ENCODE measurements around the gene CTAGE9.
"Not testable (repeated sequence)": the region's sequence is repeated elsewhere in the genome, so short reads cannot be mapped to it uniquely, and the experiment has no call there.

Gene CTAGE9, protein sequence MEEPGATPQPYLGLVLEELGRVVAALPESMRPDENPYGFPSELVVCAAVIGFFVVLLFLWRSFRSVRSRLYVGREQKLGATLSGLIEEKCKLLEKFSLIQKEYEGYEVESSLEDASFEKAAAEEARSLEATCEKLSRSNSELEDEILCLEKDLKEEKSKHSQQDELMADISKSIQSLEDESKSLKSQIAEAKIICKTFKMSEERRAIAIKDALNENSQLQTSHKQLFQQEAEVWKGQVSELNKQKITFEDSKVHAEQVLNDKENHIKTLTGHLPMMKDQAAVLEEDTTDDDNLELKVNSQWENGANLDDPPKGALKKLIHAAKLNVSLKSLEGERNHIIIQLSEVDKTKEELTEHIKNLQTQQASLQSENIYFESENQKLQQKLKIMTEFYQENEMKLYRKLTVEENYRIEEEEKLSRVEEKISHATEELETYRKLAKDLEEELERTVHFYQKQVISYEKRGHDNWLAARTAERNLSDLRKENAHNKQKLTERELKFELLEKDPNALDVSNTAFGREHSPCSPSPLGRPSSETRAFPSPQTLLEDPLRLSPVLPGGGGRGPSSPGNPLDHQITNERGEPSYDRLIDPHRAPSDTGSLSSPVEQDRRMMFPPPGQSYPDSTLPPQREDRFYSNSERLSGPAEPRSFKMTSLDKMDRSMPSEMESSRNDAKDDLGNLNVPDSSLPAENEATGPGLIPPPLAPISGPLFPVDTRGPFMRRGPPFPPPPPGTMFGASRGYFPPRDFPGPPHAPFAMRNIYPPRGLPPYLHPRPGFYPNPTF

GRCh38 chr6:131710917-131711316 is at the start of gene CTAGE9:
CTAGE9 (minus strand) TSS chr6:131711017; CDS start chr6:131711017, 0 bp downstream.
- not testable (repeated sequence) for DNase-seq (ENCODE audit: low read depth)

GRCh38 chr6:131758920-131759319 is 48.1 kb upstream of the CTAGE9 start:
- no peak for DNase-seq (ENCODE audit: low read depth)

- no peak for DNase-seq (ENCODE audit: low read depth)
Observed at GRCh38 chr6:131756039-131756438, 45.2 kb upstream of the CTAGE9 start.

DNA sequence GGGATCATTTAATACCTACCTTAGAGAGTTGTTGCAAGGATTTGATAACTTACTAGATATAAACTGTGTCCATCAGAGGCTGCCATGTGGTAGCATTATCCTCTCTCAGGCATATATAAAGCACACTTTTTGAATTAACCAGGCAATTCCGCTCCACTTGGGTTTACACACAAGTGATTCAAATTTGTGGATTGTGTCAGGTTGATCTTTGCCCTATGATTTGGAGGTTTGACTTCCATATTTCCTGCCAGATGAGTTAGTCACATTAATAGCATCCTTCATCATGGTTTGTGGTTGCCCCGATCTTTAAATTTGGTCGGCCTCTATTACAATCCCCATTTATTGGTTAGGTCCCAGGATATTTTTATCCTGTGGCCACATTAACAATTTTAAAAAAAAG is 44.8 kb upstream of the CTAGE9 start:
- no peak for DNase-seq (ENCODE audit: low read depth)

DNA sequence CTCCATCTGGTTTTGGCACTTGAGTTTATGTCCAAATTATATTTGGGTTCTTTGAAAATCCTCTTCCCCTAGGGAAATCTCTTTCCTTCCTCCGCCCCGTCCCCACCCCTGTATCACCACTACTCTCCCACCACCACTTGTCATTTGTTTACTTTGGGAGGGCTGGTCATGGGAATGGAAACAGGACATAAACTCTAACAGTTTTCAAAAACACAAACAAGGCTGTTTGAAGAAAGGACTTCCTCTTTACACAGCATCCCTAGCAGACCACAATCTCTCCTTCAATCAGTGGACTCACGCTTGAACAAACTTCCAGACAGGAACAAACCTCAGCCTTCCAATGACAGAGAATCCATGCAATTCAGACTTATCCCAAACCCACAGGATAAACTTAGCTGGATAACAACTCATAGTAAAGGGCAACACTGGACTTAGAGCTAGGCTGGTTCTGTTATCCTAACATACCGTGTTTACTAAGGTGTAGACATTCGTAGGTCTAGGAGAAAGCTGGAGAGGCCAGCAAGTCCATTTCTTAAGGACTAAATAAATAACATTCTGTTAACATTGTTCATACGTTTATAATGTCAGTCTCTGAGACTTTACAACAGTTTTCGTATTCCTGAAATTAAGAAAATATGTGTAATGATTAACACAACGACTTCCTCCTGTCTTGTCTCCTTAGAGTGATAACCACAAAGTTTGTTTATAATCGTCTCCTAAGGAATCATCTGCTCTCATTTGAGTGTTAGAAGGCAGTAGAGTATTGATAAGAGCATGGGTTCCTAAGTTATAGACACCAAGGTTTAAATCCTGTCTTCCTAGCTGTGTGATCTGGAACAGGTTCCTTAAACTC is 44.1 kb upstream of the CTAGE9 start:
- DNase-seq (ENCODE audit: low read depth) = no peak

- no peak for DNase-seq (ENCODE audit: low read depth)
Observed at GRCh38 chr6:131754088-131754487, 43.3 kb upstream of the CTAGE9 start.

- DNase-seq (ENCODE audit: low read depth) = not testable (repeated sequence)
Observed at GRCh38 chr6:131751012-131751715, 40.3 kb upstream of the CTAGE9 start.

- no peak for DNase-seq (ENCODE audit: low read depth)
Observed at GRCh38 chr6:131749023-131749422, 38.2 kb upstream of the CTAGE9 start.

DNA sequence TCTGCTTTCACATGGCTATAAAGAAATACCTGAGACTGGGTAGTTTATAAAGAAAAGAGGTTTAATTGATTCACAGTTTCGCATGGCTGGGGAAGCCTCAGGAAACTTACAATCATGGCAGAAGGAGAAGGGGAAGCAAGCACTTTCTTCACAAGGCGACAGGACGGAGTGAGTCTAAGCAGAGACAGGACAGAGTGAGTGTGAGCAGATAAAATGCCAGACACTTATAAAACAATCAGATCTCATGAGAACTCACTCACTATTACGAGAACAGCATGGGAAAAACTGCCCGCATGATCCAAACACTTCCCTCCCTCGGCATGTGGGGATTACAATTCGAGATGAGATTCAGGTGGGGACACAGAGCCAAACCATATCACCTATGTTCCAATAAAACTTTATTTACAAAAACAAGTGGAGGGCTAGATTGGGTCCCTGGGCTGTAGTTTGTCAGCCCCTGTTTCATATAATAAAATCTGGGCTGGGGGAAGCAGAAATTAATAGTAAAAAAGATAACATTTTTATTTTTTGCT is 37.1 kb upstream of the CTAGE9 start:
- no peak for DNase-seq (ENCODE audit: low read depth)

- no peak for DNase-seq (ENCODE audit: low read depth)
Observed at GRCh38 chr6:131745476-131745875, 34.7 kb upstream of the CTAGE9 start.

DNA sequence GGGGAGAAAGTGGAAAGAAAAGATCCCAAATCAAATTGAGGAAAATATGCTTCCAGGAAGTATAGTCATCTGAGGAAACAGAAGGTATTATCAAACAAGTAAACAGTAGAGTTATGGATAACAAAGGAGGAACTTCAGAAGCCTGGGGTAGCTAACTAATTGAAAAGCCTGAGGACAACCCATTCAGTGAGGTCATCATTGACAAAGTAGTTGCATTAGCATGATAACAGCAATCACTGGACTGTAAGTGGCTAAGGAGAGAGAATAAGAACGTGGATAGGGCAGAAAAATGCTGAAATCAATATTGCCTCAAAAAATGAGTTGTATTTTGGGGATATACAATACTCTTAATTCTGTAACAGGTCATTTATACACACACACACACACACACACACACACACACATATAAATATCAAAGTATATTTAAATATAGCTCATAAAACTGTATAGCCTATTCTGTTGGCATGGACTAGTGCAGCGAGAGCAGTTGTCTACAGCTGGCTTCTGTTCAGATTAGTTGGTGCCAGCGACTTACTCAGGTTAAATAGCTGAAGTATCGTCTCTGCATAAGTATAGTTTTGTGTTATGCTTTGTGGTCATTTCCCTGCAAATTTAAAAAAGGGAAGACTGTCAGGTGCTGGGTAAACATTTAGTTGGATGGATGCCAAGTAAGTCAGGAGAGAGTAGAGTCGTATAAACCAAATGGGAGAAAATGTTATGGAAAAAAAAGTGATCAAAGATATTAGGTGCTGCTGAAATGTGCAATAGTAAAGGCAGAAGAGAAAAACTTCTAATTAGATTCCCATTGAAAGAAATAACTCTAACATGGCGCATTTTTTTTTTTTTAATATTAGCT is 33.8 kb upstream of the CTAGE9 start:
- no peak for DNase-seq (ENCODE audit: low read depth)

GRCh38 chr6:131741688-131742393 is 31.0 kb upstream of the CTAGE9 start:
- DNase-seq (ENCODE audit: low read depth) = no peak

GRCh38 chr6:131740161-131740560 is 29.3 kb upstream of the CTAGE9 start:
- no peak for DNase-seq (ENCODE audit: low read depth)

DNA sequence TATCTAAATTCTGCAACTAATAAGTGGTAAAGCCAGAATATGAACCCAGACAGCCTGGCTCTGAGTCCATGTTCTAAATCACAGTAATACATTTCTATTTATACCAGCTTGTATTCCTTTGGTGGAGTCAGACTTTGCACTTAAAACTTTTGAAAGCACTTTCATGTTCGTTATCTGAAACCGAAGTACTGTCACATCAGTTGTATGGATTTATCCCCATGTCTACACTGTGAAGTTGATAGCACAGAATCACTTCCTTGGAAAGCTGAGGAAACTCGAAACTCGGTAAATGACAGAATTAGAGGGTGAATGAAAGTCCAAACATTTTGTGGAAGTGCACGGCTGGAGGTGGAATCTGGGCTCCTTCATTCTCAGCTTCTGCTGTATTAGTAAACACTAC is 28.3 kb upstream of the CTAGE9 start:
- no peak for DNase-seq (ENCODE audit: low read depth)

- no peak for DNase-seq (ENCODE audit: low read depth)
Observed at GRCh38 chr6:131736811-131737210, 26.0 kb upstream of the CTAGE9 start.

DNA sequence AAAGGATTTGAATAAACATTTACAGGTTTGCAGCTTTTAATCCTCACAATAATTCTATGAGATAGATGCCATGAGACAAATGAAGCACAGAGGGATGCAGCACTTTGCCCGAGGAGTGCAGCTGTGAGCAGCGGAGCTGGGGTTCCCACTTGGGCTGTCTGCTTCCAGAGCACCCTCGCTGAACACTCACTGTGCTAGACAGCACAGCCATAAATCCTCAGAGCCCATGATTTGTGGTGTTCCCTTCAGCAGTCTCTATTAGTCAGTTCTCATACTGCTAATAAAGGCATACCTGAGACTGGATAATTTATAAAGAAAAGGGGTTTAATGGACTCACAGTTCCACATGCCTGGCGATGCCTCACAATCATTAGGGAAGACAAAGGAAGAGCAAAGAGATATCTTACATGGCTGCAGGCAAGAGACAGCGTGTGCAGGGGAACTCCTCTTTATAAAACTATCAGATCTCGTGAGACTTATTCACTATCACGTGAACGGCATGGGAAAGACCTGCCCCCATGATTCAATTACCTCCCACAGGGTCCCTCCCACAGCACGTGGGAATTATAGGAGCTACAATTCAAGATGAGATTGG is 25.3 kb upstream of the CTAGE9 start:
- DNase-seq (ENCODE audit: low read depth) = no peak

GRCh38 chr6:131733376-131734016 is 22.7 kb upstream of the CTAGE9 start:
- no peak for DNase-seq (ENCODE audit: low read depth)

DNA sequence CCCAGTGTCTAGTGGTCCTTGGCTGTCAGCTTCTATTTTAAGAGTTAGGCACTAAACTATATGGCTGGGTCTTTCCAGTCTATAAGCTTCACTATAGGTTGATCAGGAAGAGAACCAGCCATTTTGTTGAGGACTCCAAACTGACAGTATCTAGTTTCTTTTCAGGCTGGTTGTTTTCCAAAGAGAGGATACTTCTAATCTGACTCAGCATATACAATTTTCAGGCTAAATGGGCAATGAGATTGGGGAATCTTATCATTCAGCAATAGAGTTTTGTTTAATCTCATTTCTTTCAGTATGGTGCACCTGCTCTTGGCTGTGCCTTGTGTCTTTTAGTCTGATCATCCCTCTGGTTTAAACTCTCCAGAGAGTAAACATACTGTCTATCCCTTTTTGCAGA is 20.4 kb upstream of the CTAGE9 start:
- no peak for DNase-seq (ENCODE audit: low read depth)

- no peak for DNase-seq (ENCODE audit: low read depth)
Observed at GRCh38 chr6:131730264-131730663, 19.4 kb upstream of the CTAGE9 start.
